Inflammatory macrophage (primary cell): ENCODE results near the gene C9orf78.
"Not testable (repeated sequence)": the region's sequence is repeated elsewhere in the genome, so short reads cannot be mapped to it uniquely, and the experiment has no call there.

Source experiments
- DNase-seq, 2 donors: peaks; one replicate each; pipeline ENCODE4 v3.0.0-alpha.2; 2020 to 2022

The C9orf78 gene

GRCh38 chr9:129810116-129810515 is 25.0 kb downstream of the C9orf78 start:
- DNase-seq = no peak

DNA sequence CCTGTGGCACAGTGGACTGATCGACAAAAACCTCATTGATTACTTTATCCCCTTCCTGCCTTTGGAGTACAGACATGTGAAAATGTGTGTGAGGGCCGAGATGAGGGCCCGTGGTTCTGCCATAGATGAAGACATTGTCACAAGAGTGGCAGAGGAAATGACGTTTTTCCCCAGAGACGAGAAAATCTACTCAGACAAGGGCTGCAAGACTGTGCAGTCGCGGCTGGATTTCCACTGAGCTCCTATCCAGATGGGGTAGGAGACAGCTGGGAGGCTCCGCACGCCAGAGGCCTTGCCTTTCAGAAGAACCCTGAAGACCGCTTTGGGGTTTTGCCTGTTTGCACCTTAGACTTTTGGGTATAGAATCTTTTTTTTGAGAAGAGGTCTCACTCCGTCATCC is 25.7 kb downstream of the C9orf78 start:
- no peak for DNase-seq

- DNase-seq = peak; percentile 5 to 43
Measured at GRCh38 chr9:129806061-129806460, 29.0 kb downstream of the C9orf78 start.

GRCh38 chr9:129803676-129804060 is 31.4 kb downstream of the C9orf78 start:
- no peak for DNase-seq

DNA sequence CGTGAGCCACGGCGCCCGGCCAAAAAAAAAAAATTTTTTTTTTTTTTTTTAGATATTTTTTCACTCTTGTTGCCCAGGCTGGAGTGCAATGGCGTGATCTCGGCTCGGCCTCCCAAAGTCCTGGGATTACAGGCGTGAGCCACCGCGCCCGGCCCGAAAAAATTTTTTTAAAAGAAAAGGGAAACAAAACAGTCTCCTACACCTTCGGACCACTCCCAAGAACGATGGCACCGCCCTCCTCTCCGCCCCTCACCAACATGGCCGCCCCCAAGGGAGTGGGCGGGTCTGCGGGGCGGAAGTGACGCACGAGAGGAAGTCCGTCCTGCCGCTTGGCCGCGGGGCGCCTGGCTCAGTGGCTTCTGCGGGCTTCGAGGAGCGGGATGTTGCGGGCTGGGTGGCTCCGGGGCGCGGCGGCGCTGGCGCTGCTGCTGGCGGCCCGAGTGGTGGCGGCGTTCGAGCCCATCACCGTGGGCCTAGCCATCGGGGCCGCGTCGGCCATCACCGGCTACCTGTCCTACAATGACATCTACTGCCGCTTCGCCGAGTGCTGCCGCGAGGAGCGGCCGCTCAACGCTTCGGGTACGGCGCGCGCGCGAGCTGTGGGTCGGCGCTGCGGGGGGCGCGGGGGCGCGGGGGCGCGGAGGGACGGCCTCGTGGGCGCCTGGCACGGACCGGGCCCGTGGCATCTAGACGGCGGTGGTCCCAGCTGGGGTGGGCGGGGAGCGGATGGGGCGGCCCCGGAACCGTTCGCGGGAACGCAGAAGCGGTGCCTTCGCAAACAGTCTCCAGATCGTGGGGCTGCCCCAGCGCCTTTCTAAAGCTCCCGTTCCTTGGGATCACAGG is 32.0 kb downstream of the C9orf78 start, which contains the start of gene TOR1B:
Gene TOR1B, plus strand, starts transcription at position 352 of the 843 bp plus-strand sequence. Its CDS starts 29 bp downstream, at position 381.
- DNase-seq = peak; percentile 96 to 97

DNA sequence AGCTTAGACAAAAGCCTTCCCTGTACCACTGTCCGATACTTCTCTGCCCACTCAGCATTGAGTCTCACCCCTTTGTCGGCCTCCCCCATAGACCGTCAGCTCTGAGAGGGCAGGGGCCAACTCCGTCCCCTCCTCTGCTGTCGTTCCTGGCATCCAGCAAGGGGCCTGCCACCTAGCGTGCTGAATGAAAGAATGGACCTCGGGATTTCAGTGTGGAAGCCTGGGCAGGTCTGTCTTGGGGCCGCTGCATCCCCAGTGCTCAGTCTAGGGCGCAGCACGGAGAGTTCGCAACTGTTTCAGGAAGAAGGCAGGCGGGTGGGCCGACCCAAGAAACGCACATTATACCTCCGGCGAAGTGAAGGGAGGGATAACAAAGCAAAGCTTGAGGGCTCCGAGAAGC is 33.6 kb downstream of the C9orf78 start:
- no peak for DNase-seq

- no peak for DNase-seq
Measured at GRCh38 chr9:129798973-129799372, 36.1 kb downstream of the C9orf78 start.

DNA sequence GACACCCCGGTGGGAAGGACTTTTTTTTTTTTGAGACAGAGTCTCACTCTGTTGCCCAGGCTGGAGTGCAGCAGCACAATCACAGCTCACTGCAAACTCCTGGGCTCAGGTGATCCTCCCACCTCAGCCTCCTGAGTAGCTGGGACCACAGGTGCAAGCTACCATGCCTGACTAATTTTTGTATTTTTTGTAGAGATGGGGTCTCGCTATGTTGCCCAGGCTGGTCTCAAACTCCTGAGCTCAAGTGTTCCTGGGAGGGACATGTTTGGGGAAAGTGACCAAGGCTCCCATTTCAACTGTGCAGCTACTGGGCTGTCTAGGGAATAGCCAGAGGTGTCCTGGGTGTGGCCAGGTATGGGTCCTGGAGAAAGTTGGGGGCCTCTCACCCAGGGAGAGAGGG is 39.0 kb downstream of the C9orf78 start:
- not testable (repeated sequence) for DNase-seq

DNA sequence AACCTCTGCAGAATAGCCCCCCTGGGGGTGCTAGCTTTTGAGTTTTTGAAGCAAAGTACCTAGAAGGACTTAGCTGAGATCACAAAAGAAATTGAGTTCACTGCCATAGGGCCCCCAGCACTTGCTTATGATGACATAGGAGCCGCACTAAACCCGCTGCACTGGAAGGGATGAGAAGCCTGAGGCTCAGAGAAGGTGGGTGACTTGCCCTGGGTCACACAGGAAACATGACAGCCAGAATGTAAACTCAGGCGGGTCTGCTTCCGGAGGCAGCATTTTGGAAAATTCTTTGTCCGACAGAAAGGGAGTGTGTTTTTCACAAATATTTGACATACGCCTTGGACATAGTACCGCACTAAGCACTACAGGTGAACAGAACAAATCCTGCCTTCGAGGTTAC is 40.5 kb downstream of the C9orf78 start:
- no peak for DNase-seq

- no peak for DNase-seq
Measured at GRCh38 chr9:129786481-129786880, 48.6 kb downstream of the C9orf78 start.

DNA sequence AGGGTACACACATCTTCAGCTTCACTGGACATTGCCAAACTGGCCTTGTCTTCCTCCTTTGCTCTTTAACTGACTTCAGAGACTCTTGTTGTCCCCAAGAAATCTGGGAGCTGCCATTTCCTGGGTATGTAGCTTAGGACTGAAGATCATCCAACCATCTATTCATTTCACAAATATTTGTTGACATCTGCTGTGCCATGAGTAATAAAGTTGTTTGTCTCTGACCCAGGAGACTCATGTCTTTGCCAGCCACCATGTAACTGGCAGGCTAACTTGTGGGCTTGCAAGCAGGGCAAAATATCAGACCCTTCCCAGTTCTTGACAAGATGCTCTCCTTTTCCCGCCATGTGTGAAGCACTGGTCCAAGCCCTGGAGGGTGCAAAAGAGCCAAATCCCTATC is 49.2 kb downstream of the C9orf78 start:
- no peak for DNase-seq

DNA sequence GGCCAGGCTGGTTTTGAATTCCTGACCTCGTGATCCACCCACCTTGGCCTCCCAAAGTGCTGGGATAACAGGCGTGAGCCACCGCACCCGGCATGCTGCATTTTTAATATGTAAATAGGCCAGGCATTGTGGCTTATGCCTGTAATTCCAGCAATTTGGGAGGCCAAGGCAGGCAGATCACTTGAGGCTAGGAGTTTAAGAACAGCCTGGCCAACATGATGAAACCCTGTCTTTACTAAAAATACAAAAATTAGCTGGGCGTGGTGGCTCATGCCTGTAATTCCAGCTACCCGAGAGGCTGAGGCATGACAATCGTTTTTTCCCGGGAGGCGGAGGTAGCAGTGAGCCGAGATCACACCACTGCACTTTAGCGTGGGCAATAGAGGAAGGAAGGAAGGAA is 50.1 kb downstream of the C9orf78 start:
- DNase-seq = not testable (repeated sequence)

DNA sequence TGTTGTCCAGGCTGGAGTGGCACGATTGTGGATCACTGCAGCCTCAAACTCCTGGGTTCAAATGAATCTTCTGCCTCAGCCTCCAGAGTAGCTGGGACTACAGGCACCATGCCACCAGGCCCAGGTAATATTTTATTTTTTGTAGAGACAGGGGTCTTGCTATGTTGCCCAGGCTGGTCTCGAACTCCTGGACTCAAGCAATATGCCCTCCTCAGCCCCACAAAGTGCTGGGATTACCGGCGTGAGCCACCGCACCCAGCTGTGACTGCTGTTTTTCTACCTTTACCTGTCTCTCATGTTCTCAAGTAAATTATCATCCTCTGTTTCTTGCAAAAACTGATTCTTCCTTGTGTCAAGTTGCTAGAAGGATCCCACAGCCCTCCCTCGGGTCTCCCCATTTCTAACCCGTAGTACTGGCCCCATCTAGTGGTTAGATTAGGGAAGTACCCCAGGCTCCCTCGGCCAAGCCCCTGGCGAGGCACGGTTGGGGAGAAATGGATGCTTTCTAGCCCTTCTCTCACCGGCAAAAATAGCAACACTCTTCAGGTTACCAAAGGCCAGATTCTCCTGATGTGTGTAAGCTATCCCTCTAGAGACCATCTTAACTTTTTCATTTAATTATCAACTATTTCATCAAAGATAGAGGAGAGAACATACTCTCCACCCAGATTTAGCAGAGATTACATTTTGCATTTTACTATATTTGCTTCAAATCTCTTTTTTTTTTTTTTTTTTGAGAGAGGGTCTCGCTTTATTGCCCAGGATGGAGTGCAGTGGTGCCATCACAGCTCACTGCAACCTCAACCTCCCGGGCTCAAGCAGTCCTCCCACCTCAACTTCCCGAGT is 51.3 kb downstream of the C9orf78 start:
- peak; percentile 81 to 86 for DNase-seq

DNA sequence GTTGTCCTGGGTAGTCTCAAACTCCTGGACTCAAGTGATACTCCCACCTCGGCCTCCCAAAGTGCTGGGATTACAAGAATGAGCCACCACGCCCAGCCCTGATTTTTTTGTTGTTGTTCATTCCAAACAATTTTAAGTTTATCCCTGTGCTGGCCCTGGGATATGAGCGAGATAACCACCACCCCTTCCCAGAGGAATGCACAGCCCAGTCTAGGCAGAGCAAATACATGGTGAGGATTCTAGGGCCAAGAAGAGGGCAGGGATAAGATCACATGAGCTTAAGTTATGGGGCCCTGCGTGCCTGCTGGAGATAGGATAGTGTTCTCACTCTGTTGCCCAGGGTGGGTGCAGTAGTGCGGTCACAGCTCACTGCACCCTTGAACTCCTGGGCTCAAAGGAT is 53.1 kb downstream of the C9orf78 start:
- no peak for DNase-seq

- peak in 1 of 2 donors; percentile 19 for DNase-seq
Measured at GRCh38 chr9:129781131-129781530, 53.9 kb downstream of the C9orf78 start.

DNA sequence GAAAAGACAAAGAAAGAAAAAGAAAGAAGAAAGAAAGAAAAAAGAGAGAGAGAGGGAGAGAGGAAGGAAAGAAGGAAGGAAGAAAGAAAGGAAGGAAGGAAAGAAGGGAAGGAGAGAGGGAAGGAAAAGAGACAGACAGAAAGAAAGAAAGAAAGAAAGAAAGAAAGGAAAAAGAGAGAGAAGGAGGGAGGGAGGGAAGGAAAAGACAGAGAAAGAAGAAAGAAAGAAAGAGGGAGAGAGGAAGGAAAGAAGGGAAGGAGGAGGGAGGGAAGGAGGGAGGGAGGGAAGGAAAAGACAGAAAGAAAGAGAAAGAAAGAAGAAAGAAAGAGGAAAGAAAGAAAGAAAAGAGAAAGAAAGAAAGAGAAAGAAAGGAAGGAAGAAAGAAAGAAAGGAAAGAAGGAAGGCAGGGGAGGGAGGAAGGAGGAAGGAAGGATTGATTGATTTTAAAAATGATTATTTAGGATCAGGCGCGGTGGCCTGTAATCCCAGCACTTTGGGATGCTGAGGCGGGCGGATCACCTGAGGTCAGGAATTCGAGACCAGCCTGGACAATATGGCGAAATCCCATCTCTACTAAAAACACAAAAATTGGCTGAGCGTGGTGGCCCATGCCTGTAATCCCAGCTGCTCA is 55.4 kb downstream of the C9orf78 start:
- DNase-seq = no peak

GRCh38 chr9:129778469-129778868 is 56.6 kb downstream of the C9orf78 start:
- DNase-seq = no peak

GRCh38 chr9:129777769-129778130 is 57.3 kb downstream of the C9orf78 start:
- DNase-seq = no peak
